GM12878 (cell line): Measurements from ENCODE around the gene RAD51B. TPM values are rescaled to one million over a fixed set of nuclear protein-coding genes. Genes with fewer than 3 reads are reported as not detected.

Source experiments
- FOXK2 ChIP-seq: fragments of 450-650 bp; IDR thresholded peaks from 2 replicates; pipeline ENCODE4 v1.6.1; 2017; ENCODE audit warnings: mild to moderate bottlenecking, moderate library complexity
- MEF2A ChIP-seq: IDR thresholded peaks from 2 replicates; pipeline ENCODE4 v1.6.1; 2011; ENCODE audit warnings: low read depth, mild to moderate bottlenecking, low read length, moderate library complexity; ENCODE audit not compliant: insufficient read depth
- NFYB ChIP-seq: IDR thresholded peaks from 2 replicates; pipeline ENCODE4 v1.6.1; 2011; ENCODE audit warnings: low read depth, mild to moderate bottlenecking, low read length, improper control_type of control experiment, moderate library complexity; ENCODE audit not compliant: insufficient read depth
- RAD51 ChIP-seq: fragments of 450-650 bp; IDR thresholded peaks from 2 replicates; pipeline ENCODE4 v1.6.1; 2016; ENCODE audit warnings: moderate library complexity, mild to moderate bottlenecking, inconsistent platforms
- STAT1 ChIP-seq: fragments of 450-650 bp; conservative IDR thresholded peaks from 2 replicates; pipeline ENCODE4 v1.6.1; 2014; ENCODE audit warnings: antibody characterized with exemption, mild to moderate bottlenecking
- ZNF592 ChIP-seq: fragments of 450-650 bp; IDR thresholded peaks from 2 replicates; pipeline ENCODE4 v1.6.1; 2017; ENCODE audit warnings: mild to moderate bottlenecking, moderate library complexity
- polyA plus RNA-seq, 11 experiments: library from polyadenylated mRNA; depleted of rRNA in 4 of 11; unstranded in 6 of 11; stranded (reverse) in 5 of 11; fragments of >200 nt; fragmentation: Nextera tagmentation in 4 of 11; fragmentation: Illumina TruSeq in 1 of 11; extraction: Ambion mirVana in 4 of 11; extraction: Trizol in 1 of 11; gene quantifications; 1 replicate in 1 of 11; 2 replicates in 10 of 11; pipeline versions ENCODE4 v1.2.1 to v1.2.3, GENCODE V29; 2011 to 2016; ENCODE audit warnings: inconsistent platforms in 2 of 11, missing spikeins in 2 of 11, low read depth in 1 of 11
- total RNA-seq, 4 experiments: library from RNA; depleted of rRNA in 3 of 4; stranded (reverse); fragments of >200 nt in 3 of 4; fragmentation: Illumina TruSeq in 1 of 4; extraction: Trizol in 1 of 4; gene quantifications; 2 replicates each; pipeline versions ENCODE4 v1.2.1 to v1.2.3, GENCODE V29; 2013 to 2021
- TF ChIP-seq, protein P1 (sequence below), 3 experiments: IDR thresholded peaks in 2 of 3; conservative IDR thresholded peaks in 1 of 3; 2 replicates each; pipeline ENCODE4 v1.5.1; 2011; ENCODE audit warnings: low read depth in 3 of 3, low read length in 3 of 3, mild to moderate bottlenecking in 3 of 3, control low read depth in 2 of 3, moderate library complexity in 2 of 3, inconsistent platforms in 1 of 3, mixed read lengths in 1 of 3; ENCODE audit not compliant: control insufficient read depth in 2 of 3, insufficient read depth in 1 of 3; ENCODE audit errors: extremely low read depth in 1 of 3

RAD51B gene
- total and polyA plus RNA-seq, 10 of the 15 experiments (the other 5 are each of a cell fraction or from before 2014, with no cell fraction given): 9.8 to 26.8 (median 21.3) TPM

DNA sequence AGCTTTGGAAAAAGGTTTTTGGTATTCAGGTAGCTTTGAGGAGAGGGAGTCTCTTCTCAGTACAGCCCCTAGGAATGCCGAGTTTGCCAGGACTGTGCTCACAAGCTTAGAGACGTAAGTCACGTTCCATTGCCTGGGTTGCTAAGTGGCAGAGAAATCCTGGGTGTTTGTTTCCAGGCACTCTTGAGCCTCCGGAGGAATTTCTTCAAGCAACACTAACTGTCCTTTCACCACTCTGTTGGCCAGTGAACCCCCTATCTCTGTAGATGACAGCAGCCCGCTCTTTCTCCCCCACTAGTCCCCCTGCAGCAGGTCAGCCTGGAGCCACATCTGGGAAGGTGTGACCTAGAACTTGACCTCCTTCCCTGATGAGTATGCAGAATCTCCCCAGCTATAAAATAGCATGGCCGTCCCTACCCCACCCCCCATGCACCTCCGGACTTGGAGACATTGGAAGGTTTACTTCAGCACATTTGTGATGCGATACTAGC lies 810.5 kb downstream of the RAD51B start (continued):
- TF ChIP-seq ZNF592 (no peak), STAT1 (no peak), MEF2A (no peak), FOXK2 (no peak), RAD51 (no peak), NFYB (no peak)
- TF ChIP-seq, protein P1, sequence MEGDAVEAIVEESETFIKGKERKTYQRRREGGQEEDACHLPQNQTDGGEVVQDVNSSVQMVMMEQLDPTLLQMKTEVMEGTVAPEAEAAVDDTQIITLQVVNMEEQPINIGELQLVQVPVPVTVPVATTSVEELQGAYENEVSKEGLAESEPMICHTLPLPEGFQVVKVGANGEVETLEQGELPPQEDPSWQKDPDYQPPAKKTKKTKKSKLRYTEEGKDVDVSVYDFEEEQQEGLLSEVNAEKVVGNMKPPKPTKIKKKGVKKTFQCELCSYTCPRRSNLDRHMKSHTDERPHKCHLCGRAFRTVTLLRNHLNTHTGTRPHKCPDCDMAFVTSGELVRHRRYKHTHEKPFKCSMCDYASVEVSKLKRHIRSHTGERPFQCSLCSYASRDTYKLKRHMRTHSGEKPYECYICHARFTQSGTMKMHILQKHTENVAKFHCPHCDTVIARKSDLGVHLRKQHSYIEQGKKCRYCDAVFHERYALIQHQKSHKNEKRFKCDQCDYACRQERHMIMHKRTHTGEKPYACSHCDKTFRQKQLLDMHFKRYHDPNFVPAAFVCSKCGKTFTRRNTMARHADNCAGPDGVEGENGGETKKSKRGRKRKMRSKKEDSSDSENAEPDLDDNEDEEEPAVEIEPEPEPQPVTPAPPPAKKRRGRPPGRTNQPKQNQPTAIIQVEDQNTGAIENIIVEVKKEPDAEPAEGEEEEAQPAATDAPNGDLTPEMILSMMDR (IDR thresholded peaks at IDR 0.05 in 2 of 3, conservative IDR thresholded peaks at IDR 0.05 in 1 of 3; ENCODE audit: control insufficient read depth in 2 of 3, extremely low read depth in 1 of 3, insufficient read depth in 1 of 3, low read depth in 3 of 3, low read length in 3 of 3): no peak
